GM19452 (cell line): Measurements from ENCODE around the gene MUC5B.
"Not testable (repeated sequence)": the region's sequence is repeated elsewhere in the genome, so short reads cannot be mapped to it uniquely, and the experiment has no call there.

Experiments used
- ATAC-seq: cut with Tn5 transposase; IDR thresholded peaks from one replicate; pipeline ENCODE4 v1.9.1; 2021; ENCODE audit not compliant: unreplicated experiment

The MUC5B gene

GRCh38 chr11:1222491-1223345 lies at the start of gene MUC5B:
Gene MUC5B (plus strand): TSS chr11:1223066. CDS start chr11:1223124, 58 bp downstream.
- ATAC-seq, result no peak

- ATAC-seq, result not testable (repeated sequence)
Observed at GRCh38 chr11:1173396-1173795, 49.5 kb upstream of the MUC5B start.

GRCh38 chr11:1174441-1175370 lies 48.2 kb upstream of the MUC5B start:
- ATAC-seq, result no peak

GRCh38 chr11:1175461-1176223 lies 47.2 kb upstream of the MUC5B start:
- no peak for ATAC-seq

- no peak for ATAC-seq
Observed at GRCh38 chr11:1176224-1177019, 46.4 kb upstream of the MUC5B start.

GRCh38 chr11:1177020-1177770 lies 45.7 kb upstream of the MUC5B start:
- ATAC-seq, result no peak

GRCh38 chr11:1177771-1178090 lies 45.1 kb upstream of the MUC5B start:
- no peak for ATAC-seq

GRCh38 chr11:1178201-1178885 lies 44.5 kb upstream of the MUC5B start:
- no peak for ATAC-seq

- ATAC-seq, result no peak
Observed at GRCh38 chr11:1178906-1179305, 44.0 kb upstream of the MUC5B start.

GRCh38 chr11:1179641-1180040 lies 43.2 kb upstream of the MUC5B start:
- ATAC-seq, result no peak

- ATAC-seq, result no peak
Observed at GRCh38 chr11:1180171-1180570, 42.7 kb upstream of the MUC5B start.

GRCh38 chr11:1180947-1181391 lies 41.9 kb upstream of the MUC5B start:
- ATAC-seq, result no peak

- ATAC-seq, result no peak
Observed at GRCh38 chr11:1181420-1181819, 41.4 kb upstream of the MUC5B start.

- no peak for ATAC-seq
Observed at GRCh38 chr11:1181853-1182535, 40.9 kb upstream of the MUC5B start.

GRCh38 chr11:1184139-1184538 lies 38.7 kb upstream of the MUC5B start:
- not testable (repeated sequence) for ATAC-seq

GRCh38 chr11:1188451-1189130 lies 34.3 kb upstream of the MUC5B start:
- not testable (repeated sequence) for ATAC-seq

GRCh38 chr11:1189816-1190215 lies 33.0 kb upstream of the MUC5B start:
- not testable (repeated sequence) for ATAC-seq
